NCI-H748 (cell line): ENCODE results near the gene OR52H1.

Source experiments
- DNase-seq: peaks from one replicate; lab custom pipeline; 2025; ENCODE audit not compliant: unreplicated experiment; lab: John Stamatoyannopoulos, UW

OR52H1 gene

GRCh38 chr11:5534046-5534445, 14.3 kb downstream of the OR52H1 start:
- DNase-seq, result no peak

- DNase-seq, result no peak
These were observed 17.1 kb downstream of the OR52H1 start for GRCh38 chr11:5531053-5531831.

GRCh38 chr11:5528495-5528894, 19.8 kb downstream of the OR52H1 start:
- no peak for DNase-seq

- no peak for DNase-seq
These were observed 20.6 kb downstream of the OR52H1 start for GRCh38 chr11:5527716-5528115.

GRCh38 chr11:5524756-5525155, 23.6 kb downstream of the OR52H1 start:
- no peak for DNase-seq

- no peak for DNase-seq
These were observed 26.0 kb downstream of the OR52H1 start for GRCh38 chr11:5522308-5522707.

GRCh38 chr11:5521540-5521939, 26.8 kb downstream of the OR52H1 start:
- DNase-seq, result no peak

- no peak for DNase-seq
These were observed 31.7 kb downstream of the OR52H1 start, which contains the start of gene UBQLNL for GRCh38 chr11:5516599-5516998. UBQLNL (minus strand) TSS chr11:5516699; CDS start chr11:5516441, 258 bp downstream.

GRCh38 chr11:5514841-5515240, 33.5 kb downstream of the OR52H1 start:
- no peak for DNase-seq

- DNase-seq, result no peak
These were observed 38.5 kb downstream of the OR52H1 start, which contains the start of gene UBQLN3 for GRCh38 chr11:5509803-5510202. UBQLN3 (minus strand) TSS chr11:5509957; CDS start chr11:5509558, 399 bp downstream.

GRCh38 chr11:5508605-5509004, 39.7 kb downstream of the OR52H1 start:
- no peak for DNase-seq

- no peak for DNase-seq
These were observed 40.4 kb downstream of the OR52H1 start for GRCh38 chr11:5507933-5508305.

GRCh38 chr11:5507177-5507932, 41.0 kb downstream of the OR52H1 start:
- no peak for DNase-seq

- no peak for DNase-seq
These were observed 42.8 kb downstream of the OR52H1 start for GRCh38 chr11:5505363-5506048.

- no peak for DNase-seq
These were observed 43.9 kb downstream of the OR52H1 start for GRCh38 chr11:5504403-5504921.

- no peak for DNase-seq
These were observed 47.9 kb downstream of the OR52H1 start for GRCh38 chr11:5500393-5500801.

- no peak for DNase-seq
These were observed 48.7 kb downstream of the OR52H1 start for GRCh38 chr11:5499671-5500070.
